Breast epithelium (tissue), 4 donors: ENCODE data around the gene ACOT8. TPM values are rescaled to one million over a fixed set of nuclear protein-coding genes. Genes with fewer than 3 reads are reported as not detected.

Experiments
- DNase-seq, 2 donors: peaks; one replicate each; pipeline ENCODE4 v3.0.0-alpha.2; 2019; ENCODE audit warnings: low spot score in 2 of 2
- H3K27ac ChIP-seq, 2 donors: fragments of 200-600 bp; sonication (generic) in 1 of 2; one replicate each; pipeline ENCODE4 v1.5.1; 2016 to 2019; ENCODE audit warnings: mild to moderate bottlenecking in 1 of 2
- H3K27me3 ChIP-seq, 2 donors: fragments of 200-600 bp; sonication (generic) in 1 of 2; one replicate each; pipeline versions ENCODE4 v1.5.1 to v1.6.0; 2017 to 2019; ENCODE audit warnings: control low read depth in 1 of 2, mild to moderate bottlenecking in 1 of 2
- H3K36me3 ChIP-seq: fragments of 200-600 bp; one replicate; pipeline ENCODE4 v1.5.1; 2019
- H3K4me1 ChIP-seq, 2 donors: fragments of 200-600 bp; sonication (generic); one replicate each; pipeline ENCODE4 v1.5.1; 2016 to 2019; ENCODE audit warnings: control low read depth in 1 of 2
- H3K4me3 ChIP-seq, 3 donors: fragments of 200-600 bp; sonication (generic); 1 replicate in 2 of 3; 2 replicates in 1 of 3; pipeline ENCODE4 v1.5.1; 2016 to 2019; ENCODE audit warnings: mild to moderate bottlenecking in 3 of 3, moderate library complexity in 2 of 3
- H3K9me3 ChIP-seq, 2 donors: fragments of 200-600 bp; sonication (generic) in 1 of 2; one replicate each; pipeline ENCODE4 v1.5.1; 2016 to 2019; ENCODE audit warnings: control low read depth in 1 of 2
- CTCF ChIP-seq, 3 donors: fragments of 450-650 bp; IDR thresholded peaks; one replicate each; pipeline ENCODE4 v1.5.1; 2016 to 2017; ENCODE audit warnings: antibody characterized with exemption in 3 of 3, mild to moderate bottlenecking in 3 of 3, moderate library complexity in 3 of 3
- POLR2A ChIP-seq: fragments of 450-650 bp; IDR thresholded peaks from one replicate; pipeline ENCODE4 v1.6.1; 2016; ENCODE audit warnings: antibody characterized with exemption, mild to moderate bottlenecking, moderate library complexity
- POLR2AphosphoS5 ChIP-seq, 3 donors: sonication (generic); formaldehyde crosslinking; IDR thresholded peaks; one replicate each; pipeline ENCODE4 v1.6.1; 2017; ENCODE audit warnings: antibody characterized with exemption in 3 of 3
- intact Hi-C: fragments of 100-400 bp; cut with DNase I; formaldehyde crosslinking; loops from one replicate; pipeline ENCODE4 v1.15.1; 2023; ENCODE audit warnings: low total_unique reads
- total RNA-seq, 3 donors: library from RNA; depleted of rRNA; stranded (reverse); fragments of >200 nt; gene quantifications; one replicate each; pipeline ENCODE4 v1.1.0, GENCODE V29; 2016

Gene ACOT8
- total RNA-seq, 3 donors from 2014 or later, result 33.4 to 48.9 (median 37.3) TPM

GRCh38 chr20:45890985-45891983 lies 34.1 kb upstream of the ACOT8 start, which contains the start of the genes CTSA and NEURL2:
TSS of gene CTSA (plus strand) at chr20:45891335. CDS start at chr20:45891569, 234 bp downstream.
TSS of gene NEURL2 (minus strand) at chr20:45891208. CDS start at chr20:45890991, 217 bp downstream.
- H3K4me1 ChIP-seq, result peaks cover 4 to 11% of the 10 kb centered on the region in 2 donors
- no peaks in the 10 kb centered on the region for H3K27me3 ChIP-seq
- no peaks in the 10 kb centered on the region for H3K36me3 ChIP-seq
- peak; percentile 87 to 93 for DNase-seq
- no peaks in the 10 kb centered on the region for H3K9me3 ChIP-seq
- TF ChIP-seq CTCF (IDR thresholded peaks at IDR 0.05) (peak in 1 of 3 donors; percentile 17), POLR2AphosphoS5 (IDR thresholded peaks at IDR 0.05) (peak; percentile 88 to 97 (median 96)), POLR2A (no peak)
- intact Hi-C loops, result no loop called here
- H3K4me3 ChIP-seq, result peak within 1 kb of the TSS; percentile 81 to 90 (median 86)
- peak within 1 kb of the TSS; percentile 79 to 93 for H3K27ac ChIP-seq

GRCh38 chr20:45890077-45890984 lies 33.1 kb upstream of the ACOT8 start:
- intact Hi-C loops, result no loop called here
- Histone ChIP-seq H3K27ac (peak overlapping the region; percentile 79 to 93), H3K27me3 (no peaks in the 10 kb centered on the region), H3K4me3 (peak overlapping the region; percentile 81 to 90 (median 86)), H3K9me3 (no peaks in the 10 kb centered on the region), H3K4me1 (peaks cover 4 to 11% of the 10 kb centered on the region in 2 donors), H3K36me3 (no peaks in the 10 kb centered on the region)
- peak; percentile 69 to 75 for DNase-seq
- peak; percentile 29 to 48 (median 34) for TF ChIP-seq CTCF (IDR thresholded peaks at IDR 0.05)
- TF ChIP-seq POLR2A, result no peak
- peak in 1 of 3 donors; percentile 25 for TF ChIP-seq POLR2AphosphoS5 (IDR thresholded peaks at IDR 0.05)

- Histone ChIP-seq H3K36me3 (no peaks in the 10 kb centered on the region), H3K27me3 (no peaks in the 10 kb centered on the region), H3K27ac (no peak overlapping the region), H3K4me1 (peaks cover 4 to 11% of the 10 kb centered on the region in 2 donors), H3K9me3 (no peaks in the 10 kb centered on the region), H3K4me3 (no peak overlapping the region)
- DNase-seq, result no peak
- no peak for TF ChIP-seq POLR2AphosphoS5 (IDR thresholded peaks at IDR 0.05)
- intact Hi-C loops, result loop anchor here (2.0 kb wide), 1 partner anchor 76 kb away; the partner anchor contains the start of gene UBE2C
These were observed 31.5 kb upstream of the ACOT8 start for GRCh38 chr20:45888681-45889080.

GRCh38 chr20:45887346-45887715 lies 30.1 kb upstream of the ACOT8 start, which contains the start of gene SPATA25:
TSS of gene SPATA25 (minus strand) at chr20:45887622. CDS start at chr20:45887590, 32 bp downstream.
- no peaks in the 10 kb centered on the region for H3K36me3 ChIP-seq
- no peak within 1 kb of the TSS for H3K4me3 ChIP-seq
- peaks cover 4 to 11% of the 10 kb centered on the region in 2 donors for H3K4me1 ChIP-seq
- H3K27me3 ChIP-seq, result no peaks in the 10 kb centered on the region
- no peak within 1 kb of the TSS for H3K27ac ChIP-seq
- no peaks in the 10 kb centered on the region for H3K9me3 ChIP-seq
- TF ChIP-seq POLR2A, result no peak
- TF ChIP-seq CTCF (IDR thresholded peaks at IDR 0.05), result no peak
- TF ChIP-seq POLR2AphosphoS5 (IDR thresholded peaks at IDR 0.05), result no peak
- DNase-seq, result no peak
- intact Hi-C loops, result no loop called here
